Measurements from ENCODE around the gene TUB. TPM values are rescaled to one million over a fixed set of nuclear protein-coding genes. Genes with fewer than 3 reads are reported as not detected.

The TUB gene
- total RNA-seq, 4 donors from 2014 or later = 8.9 to 24.4 (median 12.6) TPM

DNA sequence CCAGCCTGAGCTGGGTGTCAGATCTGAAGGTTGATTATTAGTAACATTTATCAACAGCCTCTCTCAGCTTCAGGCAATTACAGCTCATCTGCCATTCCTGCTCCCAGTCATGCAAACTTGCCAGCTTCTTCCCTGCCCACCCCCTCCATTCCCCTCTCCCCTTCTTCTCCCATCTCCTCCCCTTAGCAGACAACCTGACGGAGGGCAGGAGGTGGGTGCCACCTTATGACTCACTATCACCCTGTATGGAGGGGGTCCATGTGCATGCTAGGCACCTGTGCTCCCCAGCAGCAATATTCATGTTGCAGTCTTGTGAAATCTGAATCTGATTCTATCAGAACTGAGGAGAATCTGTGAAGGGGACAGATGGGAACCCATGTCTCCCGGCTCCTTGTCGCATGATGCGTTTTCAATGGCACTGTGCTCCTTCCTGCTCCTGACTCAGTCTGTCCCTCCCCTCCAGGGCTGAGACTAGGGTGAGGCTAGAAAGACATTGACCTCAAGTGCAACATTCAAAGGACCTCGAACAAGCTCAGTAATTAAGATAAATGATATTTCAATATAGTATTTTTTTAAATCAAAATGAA, 46.3 kb upstream of the TUB start:
- ATAC-seq (ENCODE audit: low FRiP score) (no peak), DNase-seq (ENCODE audit: low spot score) (no peak)
- TF ChIP-seq, protein P1, sequence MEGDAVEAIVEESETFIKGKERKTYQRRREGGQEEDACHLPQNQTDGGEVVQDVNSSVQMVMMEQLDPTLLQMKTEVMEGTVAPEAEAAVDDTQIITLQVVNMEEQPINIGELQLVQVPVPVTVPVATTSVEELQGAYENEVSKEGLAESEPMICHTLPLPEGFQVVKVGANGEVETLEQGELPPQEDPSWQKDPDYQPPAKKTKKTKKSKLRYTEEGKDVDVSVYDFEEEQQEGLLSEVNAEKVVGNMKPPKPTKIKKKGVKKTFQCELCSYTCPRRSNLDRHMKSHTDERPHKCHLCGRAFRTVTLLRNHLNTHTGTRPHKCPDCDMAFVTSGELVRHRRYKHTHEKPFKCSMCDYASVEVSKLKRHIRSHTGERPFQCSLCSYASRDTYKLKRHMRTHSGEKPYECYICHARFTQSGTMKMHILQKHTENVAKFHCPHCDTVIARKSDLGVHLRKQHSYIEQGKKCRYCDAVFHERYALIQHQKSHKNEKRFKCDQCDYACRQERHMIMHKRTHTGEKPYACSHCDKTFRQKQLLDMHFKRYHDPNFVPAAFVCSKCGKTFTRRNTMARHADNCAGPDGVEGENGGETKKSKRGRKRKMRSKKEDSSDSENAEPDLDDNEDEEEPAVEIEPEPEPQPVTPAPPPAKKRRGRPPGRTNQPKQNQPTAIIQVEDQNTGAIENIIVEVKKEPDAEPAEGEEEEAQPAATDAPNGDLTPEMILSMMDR (IDR thresholded peaks at IDR 0.05) = no peak

DNA sequence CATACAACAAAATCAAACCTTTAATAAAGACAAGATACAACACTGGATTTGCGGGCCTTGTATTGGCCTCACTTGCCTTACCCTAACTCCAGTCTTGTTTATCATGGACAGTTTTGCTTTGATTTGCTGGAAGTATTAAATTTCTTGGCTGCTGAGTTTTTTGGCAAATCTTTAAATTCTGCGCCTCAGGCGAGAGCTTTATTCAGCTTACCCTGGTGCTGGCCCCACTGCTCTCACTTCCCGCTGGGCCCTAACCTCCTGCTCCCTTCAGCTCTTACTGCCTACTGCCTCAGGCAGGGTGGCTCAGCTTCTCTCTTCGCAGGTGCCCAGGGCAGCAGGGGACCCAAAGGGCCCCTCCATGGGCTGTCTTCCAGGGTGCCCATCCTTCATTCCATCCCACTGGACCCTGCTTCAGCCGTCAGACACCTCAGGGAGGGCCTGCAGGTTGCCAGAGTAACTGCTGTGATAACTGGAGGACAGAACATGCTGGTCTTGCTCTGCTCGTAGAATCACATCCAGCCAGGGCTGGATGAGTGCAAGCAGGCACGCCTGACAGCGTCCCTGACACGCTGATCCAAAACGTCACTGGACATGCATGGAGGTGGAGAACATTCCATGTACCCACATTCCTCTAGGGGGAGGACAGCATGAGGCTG, 45.7 kb upstream of the TUB start:
- ATAC-seq (ENCODE audit: low FRiP score) (peak; percentile 27), DNase-seq (ENCODE audit: low spot score) (no peak)
- TF ChIP-seq, protein P1 (IDR thresholded peaks at IDR 0.05) = no peak

DNA sequence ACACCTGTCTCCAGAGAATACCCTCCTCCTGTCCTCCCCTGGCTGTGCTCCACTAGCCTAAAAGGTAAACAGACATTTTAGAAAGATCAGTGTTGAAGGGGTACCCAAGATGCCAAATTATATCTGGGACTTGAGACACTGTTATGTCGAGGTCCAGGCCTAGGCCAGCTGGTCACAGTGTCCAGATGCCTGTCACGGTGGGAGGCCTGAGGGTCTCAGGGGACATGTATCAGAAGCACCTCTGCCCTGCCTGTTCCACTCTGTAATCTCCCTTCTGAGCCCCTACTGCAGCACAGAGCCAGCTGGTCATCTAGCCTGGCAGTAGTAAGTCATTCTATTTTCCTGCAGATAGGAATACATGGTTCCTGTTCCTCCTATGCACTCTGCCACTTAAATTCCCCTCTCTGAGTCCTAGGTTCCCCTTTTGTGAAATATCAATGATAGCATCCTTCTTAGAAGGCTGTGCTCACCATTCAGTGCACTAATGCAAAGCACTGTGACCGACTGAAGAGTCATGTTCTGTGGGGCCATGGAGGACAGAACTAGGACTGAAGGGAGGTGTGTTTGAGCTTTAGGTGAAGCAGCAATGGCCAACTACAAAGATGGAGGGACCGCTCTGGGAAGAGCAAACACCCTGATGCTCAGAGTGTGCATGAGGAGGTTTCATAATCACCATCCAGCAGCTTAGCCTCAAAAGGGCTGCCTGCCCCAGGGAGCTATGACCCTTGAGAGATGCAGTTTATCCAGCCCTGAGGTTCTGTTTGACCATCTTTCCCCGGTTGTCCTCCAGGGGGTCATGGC, 44.8 kb upstream of the TUB start:
- DNase-seq (ENCODE audit: low spot score) (no peak), ATAC-seq (ENCODE audit: low FRiP score) (no peak)
- TF ChIP-seq, protein P1 (IDR thresholded peaks at IDR 0.05) = no peak

DNA sequence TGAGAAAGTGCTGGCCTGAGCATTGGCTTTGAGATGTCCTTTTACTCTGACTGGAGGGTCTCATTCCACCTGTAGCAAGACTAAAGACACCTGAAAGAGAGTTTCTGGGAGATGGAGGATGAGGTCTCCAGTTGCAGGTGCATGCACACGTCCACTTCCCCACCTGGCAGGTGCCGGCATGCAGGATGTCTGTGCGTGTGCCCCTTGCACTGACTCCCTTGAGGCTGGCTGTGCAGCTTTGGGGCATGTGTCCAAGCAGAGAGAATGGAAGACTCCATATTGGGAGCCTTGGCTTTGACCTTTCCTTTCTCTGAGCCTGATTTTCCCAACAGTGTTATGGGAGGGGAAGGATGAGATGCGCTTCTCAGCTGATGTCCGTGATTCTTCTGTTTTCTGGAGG, 44.0 kb upstream of the TUB start:
- ATAC-seq (ENCODE audit: low FRiP score) = no peak
- TF ChIP-seq, protein P1 (IDR thresholded peaks at IDR 0.05) = no peak
- DNase-seq (ENCODE audit: low spot score) = no peak

DNA sequence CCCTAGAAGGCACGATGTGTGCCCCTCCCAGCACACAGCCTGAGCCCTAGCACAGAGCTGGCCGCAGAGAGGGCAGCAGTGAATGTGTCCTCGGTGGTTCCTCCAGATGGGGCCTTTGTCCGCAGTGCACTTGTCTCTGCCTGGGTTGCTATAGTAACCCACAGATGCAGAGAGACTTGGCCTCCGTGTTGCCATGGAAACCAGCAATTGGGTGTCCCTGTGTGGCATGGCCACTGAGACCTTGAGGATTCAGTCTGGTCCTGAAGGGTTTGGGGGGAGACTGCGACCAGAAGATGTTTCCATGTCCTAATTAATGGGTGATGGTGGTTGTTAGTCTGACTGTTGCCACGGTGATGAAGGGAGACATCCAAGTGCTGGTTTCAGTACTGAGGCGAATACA, 42.6 kb upstream of the TUB start:
- ATAC-seq (ENCODE audit: low FRiP score) = no peak
- DNase-seq (ENCODE audit: low spot score) = no peak
- TF ChIP-seq, protein P1 (IDR thresholded peaks at IDR 0.05) = no peak

DNA sequence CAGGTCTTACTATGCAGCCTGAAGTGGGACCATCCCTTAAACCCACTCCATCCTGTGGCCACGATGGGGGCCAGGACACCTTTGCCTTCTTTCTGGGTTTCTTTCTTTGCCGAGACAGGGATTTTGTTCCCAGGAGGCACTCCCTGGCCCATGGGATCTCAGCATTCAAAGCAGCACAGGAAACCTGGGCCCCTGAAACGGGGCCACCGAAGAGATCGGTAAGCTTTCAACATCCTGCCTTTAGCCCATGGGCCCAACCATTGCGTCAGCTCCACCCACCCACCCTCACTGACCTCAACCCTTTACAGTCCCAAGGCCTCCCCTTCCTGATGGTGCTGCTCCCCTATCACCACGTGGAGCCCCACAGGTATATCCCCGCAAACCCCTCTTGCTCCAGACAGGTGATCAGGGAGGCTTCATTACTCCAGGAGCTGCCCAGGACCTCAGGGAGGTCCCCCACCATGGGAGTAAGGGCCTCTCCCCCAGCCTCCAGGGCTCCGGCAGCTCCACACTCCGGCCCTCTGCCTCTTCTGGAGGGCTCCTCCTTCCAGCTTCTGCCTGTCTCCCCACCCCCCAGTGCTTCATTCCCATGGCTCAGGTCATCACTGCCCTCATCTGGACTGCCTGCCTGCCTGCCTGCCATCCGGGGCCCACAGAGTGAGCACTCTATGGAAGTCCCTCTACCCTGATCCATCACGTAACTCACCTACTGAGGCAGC, 42.0 kb upstream of the TUB start:
- ATAC-seq (ENCODE audit: low FRiP score) = no peak
- TF ChIP-seq, protein P1 (IDR thresholded peaks at IDR 0.05) = no peak
- DNase-seq (ENCODE audit: low spot score) = no peak

Measured in omental fat pad (tissue), 4 donors.